Dermis microvascular lymphatic vessel endothelial cell (primary cell): ENCODE measurements around the gene CREBRF. TPM values are rescaled to one million over a fixed set of nuclear protein-coding genes. Genes with fewer than 3 reads are reported as not detected.
"Not testable (repeated sequence)": the region's sequence is repeated elsewhere in the genome, so short reads cannot be mapped to it uniquely, and the experiment has no call there.

Experiments
- DNase-seq, 2 donors: peaks; one replicate each; pipeline versions ENCODE4 v3.0.0 to v3.0.0-alpha.2; 2010; ENCODE audit warnings: low read depth in 2 of 2
- total RNA-seq: library from RNA; depleted of rRNA; stranded (reverse); fragments of >200 nt; gene quantifications from 2 replicates; pipeline ENCODE4 v1.2.1, GENCODE V29; 2014

CREBRF gene, protein sequence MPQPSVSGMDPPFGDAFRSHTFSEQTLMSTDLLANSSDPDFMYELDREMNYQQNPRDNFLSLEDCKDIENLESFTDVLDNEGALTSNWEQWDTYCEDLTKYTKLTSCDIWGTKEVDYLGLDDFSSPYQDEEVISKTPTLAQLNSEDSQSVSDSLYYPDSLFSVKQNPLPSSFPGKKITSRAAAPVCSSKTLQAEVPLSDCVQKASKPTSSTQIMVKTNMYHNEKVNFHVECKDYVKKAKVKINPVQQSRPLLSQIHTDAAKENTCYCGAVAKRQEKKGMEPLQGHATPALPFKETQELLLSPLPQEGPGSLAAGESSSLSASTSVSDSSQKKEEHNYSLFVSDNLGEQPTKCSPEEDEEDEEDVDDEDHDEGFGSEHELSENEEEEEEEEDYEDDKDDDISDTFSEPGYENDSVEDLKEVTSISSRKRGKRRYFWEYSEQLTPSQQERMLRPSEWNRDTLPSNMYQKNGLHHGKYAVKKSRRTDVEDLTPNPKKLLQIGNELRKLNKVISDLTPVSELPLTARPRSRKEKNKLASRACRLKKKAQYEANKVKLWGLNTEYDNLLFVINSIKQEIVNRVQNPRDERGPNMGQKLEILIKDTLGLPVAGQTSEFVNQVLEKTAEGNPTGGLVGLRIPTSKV
- total RNA-seq, result 16.3 and 21.5 TPM in 2 replicates

GRCh38 chr5:173055983-173056782, at the start of gene CREBRF:
Gene CREBRF (plus strand): TSS chr5:173056352. CDS start chr5:173080776, 24,424 bp downstream.
- peak; percentile 90 to 97 for DNase-seq

GRCh38 chr5:173010021-173010420, 46.1 kb upstream of the CREBRF start:
- DNase-seq, result no peak

GRCh38 chr5:173010547-173011464, 45.3 kb upstream of the CREBRF start:
- peak; percentile 61 to 80 for DNase-seq

- DNase-seq, result no peak
These were observed 44.6 kb upstream of the CREBRF start for GRCh38 chr5:173011566-173011965.

GRCh38 chr5:173012882-173013281, 43.3 kb upstream of the CREBRF start:
- no peak for DNase-seq

DNA sequence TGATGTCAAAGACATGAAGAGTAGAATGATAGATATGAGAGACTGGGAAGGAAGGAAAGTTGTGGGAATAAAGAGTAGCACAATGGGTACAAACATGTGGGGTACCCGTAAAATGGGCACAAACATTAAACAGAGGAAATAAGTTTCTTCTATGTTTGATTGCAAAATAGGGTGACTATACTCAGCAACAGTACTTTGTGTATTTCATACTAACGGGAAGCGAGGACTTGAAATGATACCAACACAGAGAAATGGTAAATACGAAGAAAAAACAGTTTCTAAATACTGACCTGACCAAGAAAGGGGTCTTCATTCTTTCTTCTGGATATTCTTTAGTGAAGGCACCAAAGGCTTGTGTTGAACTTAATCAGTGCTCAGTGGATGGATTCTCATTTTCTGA, 41.5 kb upstream of the CREBRF start:
- DNase-seq, result no peak

- DNase-seq, result no peak
These were observed 41.0 kb upstream of the CREBRF start for GRCh38 chr5:173015192-173015591.

DNA sequence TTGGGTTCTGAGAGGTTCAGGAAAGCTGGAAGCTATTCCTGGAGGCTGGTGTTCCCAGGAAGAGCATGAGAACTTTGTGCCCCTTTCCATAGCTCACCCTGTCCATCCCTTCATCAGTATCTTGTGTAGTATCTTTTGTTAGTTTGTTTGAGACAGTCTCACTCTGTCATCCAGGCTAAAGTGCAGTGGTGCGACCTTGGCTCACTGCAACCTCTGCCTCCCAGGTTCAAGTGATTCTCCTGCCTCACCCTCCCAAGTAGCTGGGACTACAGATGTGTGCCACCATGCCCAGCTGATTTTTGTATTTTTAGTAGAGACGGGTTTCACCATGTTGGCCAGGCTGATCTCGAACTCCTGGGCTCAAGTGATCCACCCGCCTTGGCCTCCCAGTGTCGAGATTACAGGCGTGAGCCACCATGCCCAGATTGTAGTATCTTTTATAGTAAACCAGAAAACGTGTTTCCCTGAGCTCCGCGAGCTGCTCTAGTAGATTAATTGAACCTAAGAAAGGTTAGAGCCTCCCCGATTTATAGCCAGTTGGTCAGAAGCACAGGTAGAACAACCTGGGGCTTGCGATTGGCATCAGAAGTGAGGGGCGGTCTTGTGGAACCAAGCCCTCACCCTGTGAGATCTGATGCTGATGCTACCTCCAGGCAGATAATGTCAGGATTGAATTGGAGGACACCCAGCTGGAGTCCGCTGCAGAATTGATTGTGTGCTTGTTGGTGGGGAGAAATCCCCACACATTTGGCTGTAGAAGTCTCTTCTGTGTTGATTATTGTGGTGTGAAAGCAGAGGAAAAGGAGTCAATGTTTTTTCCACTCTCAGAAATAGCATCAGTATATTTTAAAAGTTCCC, 40.3 kb upstream of the CREBRF start:
- DNase-seq, result no peak

- DNase-seq, result peak; percentile 85 to 88
These were observed 39.5 kb upstream of the CREBRF start for GRCh38 chr5:173016598-173017046.

DNA sequence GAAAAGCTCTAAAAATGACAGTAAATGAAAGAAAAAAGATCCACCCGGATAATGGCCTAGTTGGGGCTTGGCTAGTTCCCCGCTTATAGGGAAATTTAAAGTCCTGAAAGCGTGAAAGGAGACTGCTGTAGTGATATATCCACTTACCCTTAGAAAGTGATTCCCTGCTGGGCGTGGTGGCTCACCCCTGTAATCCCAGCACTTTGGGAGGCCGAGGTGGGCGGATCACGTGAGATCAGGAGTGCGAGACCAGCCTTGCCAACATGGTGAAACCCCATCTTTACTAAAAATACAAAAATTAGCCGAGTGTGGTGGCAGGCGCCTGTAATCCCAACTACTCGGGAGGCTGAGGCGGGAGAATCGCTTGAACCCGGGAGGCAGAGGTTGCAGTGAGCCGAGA, 39.1 kb upstream of the CREBRF start:
- not testable (repeated sequence) for DNase-seq

- no peak for DNase-seq
These were observed 37.8 kb upstream of the CREBRF start for GRCh38 chr5:173018358-173018757.

- no peak for DNase-seq
These were observed 36.0 kb upstream of the CREBRF start for GRCh38 chr5:173020154-173020581.

DNA sequence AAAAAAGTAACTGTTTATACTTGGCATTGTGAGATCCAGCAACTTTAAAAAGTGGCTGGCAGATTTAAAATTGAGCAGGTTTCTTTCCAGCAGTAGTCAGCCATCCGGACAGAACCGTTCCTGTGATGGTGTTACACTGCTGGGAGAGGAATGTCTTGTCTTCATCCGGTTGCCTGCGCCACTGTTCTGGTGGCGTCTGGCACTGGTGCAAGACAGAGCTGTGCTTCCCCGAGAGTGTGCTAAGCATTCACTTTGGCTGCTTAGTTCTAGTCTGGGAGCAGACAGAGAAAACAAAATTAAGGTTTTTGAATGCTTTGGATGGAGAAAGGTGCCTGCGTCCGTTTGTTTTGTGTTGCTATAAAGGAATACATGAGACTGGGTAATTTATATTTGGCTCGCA, 35.5 kb upstream of the CREBRF start:
- no peak for DNase-seq

- no peak for DNase-seq
These were observed 30.5 kb upstream of the CREBRF start for GRCh38 chr5:173025651-173026050.

DNA sequence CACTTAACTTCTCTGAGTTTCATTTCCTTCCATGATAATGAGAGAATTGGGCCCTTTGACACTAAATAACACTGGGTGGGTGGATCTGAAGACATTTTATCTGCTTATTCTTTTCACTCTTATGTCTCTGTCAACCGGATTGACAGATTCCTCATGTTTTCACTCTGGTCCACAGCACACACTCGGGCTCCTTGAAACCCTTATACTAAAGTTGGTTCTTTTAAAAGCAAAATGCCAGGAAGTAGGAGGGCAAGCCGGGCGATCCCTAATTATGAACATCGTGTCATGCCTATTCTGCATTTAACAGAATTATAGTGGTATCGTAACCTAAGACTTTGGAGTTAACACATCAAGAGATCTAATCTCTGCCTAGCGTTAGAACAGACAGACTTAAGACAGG, 28.2 kb upstream of the CREBRF start:
- DNase-seq, result no peak

DNA sequence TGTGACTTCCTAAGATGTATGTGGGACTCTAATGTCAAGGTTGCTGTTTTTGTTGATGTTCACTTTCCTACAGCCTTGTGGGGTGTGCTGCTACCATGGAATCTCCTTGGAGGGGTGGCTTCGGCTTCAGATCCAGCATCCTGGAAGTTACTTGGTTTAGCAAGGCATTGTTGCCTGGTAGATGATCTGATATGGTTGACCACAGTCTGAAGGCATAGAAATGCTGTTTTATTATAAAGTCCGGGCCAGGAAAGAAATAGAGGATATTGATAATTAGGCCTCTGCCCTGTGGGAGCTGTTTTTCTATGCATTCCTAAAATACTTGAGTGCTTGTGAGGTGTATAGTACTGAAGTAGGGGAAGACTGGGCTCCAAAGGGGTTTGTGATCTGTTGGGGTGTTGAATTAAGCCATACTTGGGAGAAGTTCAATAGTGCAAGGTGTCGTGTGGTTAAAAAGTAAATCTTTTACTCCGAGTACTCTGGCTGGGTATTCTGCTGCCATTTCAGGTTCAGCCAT, 27.3 kb upstream of the CREBRF start:
- no peak for DNase-seq

DNA sequence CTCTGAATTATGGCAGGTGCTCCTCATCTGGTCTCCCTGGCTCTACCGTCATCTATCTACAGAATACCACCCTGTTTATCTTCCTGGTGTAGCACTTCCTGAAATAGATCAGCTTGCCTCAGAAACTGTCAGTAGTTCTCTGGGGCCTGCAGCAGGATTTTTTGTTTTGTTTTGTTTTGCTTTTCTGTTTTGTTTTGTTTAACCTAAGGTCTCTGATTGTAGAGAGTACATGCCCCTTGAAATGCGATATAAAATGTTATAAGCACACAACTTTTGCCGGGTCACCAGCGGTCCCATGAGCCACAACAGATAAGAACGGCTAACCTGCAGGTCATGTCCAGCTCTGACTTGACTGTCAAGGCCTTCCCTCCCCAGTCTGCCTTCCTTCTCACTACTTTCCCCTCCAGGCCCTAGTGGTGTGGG, 26.6 kb upstream of the CREBRF start:
- peak; percentile 34 to 66 for DNase-seq

DNA sequence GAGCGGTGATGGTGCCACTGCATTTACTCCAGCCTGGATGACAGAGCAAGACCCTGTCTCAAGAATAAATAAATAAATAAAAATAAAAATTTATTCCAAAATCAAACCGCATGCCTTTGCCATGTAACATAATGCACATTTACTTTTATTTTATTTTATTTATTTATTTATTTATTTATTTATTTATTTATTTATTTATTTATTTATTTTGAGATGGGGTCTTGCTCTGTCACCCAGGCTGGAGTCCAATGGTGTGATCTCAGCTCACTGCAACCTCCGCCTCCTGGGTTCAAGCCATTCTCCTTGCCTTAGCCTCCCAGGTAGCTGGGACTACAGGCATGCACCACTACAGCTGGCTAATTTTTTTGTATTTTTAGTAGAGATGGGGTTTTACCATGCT, 24.1 kb upstream of the CREBRF start:
- DNase-seq, result not testable (repeated sequence)

- no peak for DNase-seq
These were observed 23.4 kb upstream of the CREBRF start for GRCh38 chr5:173032730-173033129.

- no peak for DNase-seq
These were observed 22.2 kb upstream of the CREBRF start for GRCh38 chr5:173033923-173034322.
